Measurements from ENCODE around the gene SNED1. TPM values are rescaled to one million over a fixed set of nuclear protein-coding genes. Genes with fewer than 3 reads are reported as not detected.

SNED1 gene
- total RNA-seq, 1 experiment from 2014 or later = 0.77 TPM

- no peak for DNase-seq (ENCODE audit: extremely low read depth, low read depth)
These were observed 39.0 kb upstream of the SNED1 start for GRCh38 chr2:240959214-240959940.

- DNase-seq (ENCODE audit: extremely low read depth, low read depth) = no peak
These were observed 38.5 kb upstream of the SNED1 start for GRCh38 chr2:240959941-240960308.

GRCh38 chr2:240960309-240960970 is 38.0 kb upstream of the SNED1 start:
- DNase-seq (ENCODE audit: extremely low read depth, low read depth) = no peak

- no peak for DNase-seq (ENCODE audit: extremely low read depth, low read depth)
These were observed 37.2 kb upstream of the SNED1 start for GRCh38 chr2:240960971-240961876.

GRCh38 chr2:240961910-240962299 is 36.5 kb upstream of the SNED1 start:
- DNase-seq (ENCODE audit: extremely low read depth, low read depth) = no peak

GRCh38 chr2:240962300-240963064 is 35.9 kb upstream of the SNED1 start:
- no peak for DNase-seq (ENCODE audit: extremely low read depth, low read depth)

GRCh38 chr2:240963065-240963867 is 35.2 kb upstream of the SNED1 start:
- DNase-seq (ENCODE audit: extremely low read depth, low read depth) = no peak

- no peak for DNase-seq (ENCODE audit: extremely low read depth, low read depth)
These were observed 34.3 kb upstream of the SNED1 start for GRCh38 chr2:240963868-240964703.

GRCh38 chr2:240964704-240965295 is 33.6 kb upstream of the SNED1 start:
- no peak for DNase-seq (ENCODE audit: extremely low read depth, low read depth)

GRCh38 chr2:240965296-240965904 is 33.0 kb upstream of the SNED1 start:
- DNase-seq (ENCODE audit: extremely low read depth, low read depth) = no peak

GRCh38 chr2:240965905-240966456 is 32.4 kb upstream of the SNED1 start:
- DNase-seq (ENCODE audit: extremely low read depth, low read depth) = no peak

GRCh38 chr2:240966457-240966905 is 31.9 kb upstream of the SNED1 start:
- no peak for DNase-seq (ENCODE audit: extremely low read depth, low read depth)

- DNase-seq (ENCODE audit: extremely low read depth, low read depth) = no peak
These were observed 31.3 kb upstream of the SNED1 start for GRCh38 chr2:240966906-240967680.

- no peak for DNase-seq (ENCODE audit: extremely low read depth, low read depth)
These were observed 30.5 kb upstream of the SNED1 start for GRCh38 chr2:240967681-240968621.

GRCh38 chr2:240968731-240969624 is 29.4 kb upstream of the SNED1 start:
- DNase-seq (ENCODE audit: extremely low read depth, low read depth) = no peak

Measured in NCI-H460 (cell line).